NCI-H510A treated with DMSO at 0.1 percent for 48 hours (cell line): ENCODE measurements around the gene USH1C.

Experiments used
- DNase-seq: peaks from one replicate; lab custom pipeline; 2025; lab: John Stamatoyannopoulos, UW

The USH1C gene

DNA sequence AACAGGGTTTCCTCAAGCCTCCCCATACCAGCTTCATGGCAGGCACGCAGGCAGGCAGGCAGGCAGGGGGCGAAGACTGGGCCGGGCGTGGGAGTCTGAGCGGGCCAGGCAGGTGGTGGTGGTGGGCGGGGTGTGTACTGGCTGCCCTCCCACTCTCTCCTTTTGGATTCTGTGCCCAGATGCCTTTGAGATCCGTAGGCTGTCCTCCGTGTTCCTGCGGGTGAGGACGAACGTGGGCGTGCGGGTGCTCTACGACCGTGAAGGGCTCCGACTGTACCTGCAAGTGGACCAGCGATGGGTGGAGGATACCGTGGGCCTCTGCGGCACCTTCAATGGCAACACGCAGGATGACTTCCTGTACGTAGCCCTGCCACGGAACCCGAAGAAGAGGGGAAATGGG is 25.8 kb upstream of the USH1C start:
- no peak for DNase-seq

DNA sequence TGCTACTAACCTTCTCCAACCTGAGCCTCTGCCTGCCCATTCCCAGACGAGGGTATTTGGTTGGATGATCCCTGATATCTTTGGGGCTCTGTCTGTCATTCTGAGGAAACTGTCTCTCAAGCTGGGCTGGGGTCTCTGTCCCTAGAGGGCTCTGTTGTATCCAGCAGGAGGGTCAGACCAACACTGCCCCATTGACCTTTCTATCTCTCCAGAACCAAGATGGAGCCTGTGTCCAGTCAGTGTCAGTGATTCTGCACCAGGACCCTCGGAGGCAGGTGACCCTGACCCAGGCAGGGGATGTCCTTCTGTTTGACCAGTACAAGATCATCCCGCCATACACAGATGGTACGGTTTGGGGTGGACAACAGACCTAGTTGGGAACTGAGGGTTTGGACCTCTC is 24.7 kb upstream of the USH1C start:
- no peak for DNase-seq

DNA sequence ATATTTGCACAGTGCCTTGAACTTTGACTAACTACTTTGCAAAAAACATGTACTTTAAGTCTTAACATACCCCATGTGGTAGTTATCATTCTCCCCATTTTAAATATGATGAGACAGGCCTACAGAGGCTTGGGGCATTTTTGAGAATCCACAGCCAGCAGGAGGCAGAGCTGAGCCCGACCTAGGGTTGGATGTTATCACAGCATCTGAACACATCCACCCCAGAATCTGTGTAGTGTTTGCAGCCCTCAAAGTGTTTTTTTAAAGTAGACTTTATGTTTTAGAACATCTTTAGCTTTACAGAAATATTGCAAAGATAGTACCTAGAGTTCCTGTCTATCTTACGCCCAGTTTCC is 20.4 kb upstream of the USH1C start:
- DNase-seq: no peak

DNA sequence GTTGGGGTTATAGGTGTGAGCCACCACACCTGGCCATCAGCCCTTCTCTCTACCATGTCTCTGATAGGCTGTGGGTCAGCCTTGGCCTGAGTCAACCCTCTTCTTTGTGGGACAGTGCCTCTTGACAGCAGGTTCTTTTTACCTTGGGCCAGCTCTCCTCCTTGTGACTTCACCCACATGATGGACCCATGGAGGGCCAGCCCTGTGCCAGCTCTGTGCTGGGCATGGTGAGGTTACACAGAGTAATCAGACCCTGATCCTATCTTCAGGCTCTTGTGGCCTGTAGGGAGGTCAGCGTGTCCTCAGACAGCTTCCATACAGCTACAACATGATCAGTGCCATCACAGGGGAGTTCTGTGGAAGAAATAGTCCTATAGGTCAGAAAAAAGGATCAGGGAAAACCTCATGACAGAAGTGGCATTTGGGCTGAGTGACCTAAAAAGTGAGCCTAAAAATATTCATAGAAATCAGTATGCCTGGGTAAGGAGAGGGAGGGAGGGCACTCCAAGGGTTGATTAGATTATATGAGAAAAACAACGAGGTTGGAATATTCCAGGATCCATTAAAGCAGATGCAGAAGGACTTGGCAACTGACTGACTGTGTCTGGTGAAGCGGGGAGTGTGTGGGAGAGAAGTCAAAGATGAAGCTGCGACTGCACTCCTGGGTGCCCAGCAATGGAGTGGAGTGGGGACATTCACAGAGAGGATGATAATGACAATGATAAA is 19.9 kb upstream of the USH1C start:
- no peak for DNase-seq

DNA sequence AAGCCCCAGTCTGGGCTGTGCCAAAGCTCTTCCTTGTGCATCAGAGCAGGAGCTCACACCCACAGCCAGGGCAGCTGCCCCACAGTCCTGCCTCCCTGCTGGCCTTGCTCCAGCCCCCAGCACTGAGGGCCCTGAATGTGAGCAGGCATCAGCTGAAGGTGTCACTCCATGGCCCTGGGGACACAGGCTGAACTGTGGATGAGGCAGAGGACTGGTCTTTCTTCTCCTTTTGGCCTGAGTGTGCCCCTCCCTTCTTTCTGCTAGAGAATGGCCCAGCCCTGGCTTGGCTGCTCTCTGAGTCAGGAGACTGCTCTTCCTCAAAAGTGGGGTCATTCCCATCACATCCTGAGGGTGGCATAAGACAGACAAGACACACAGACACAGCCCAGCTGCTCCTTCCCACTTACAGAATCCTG is 19.0 kb upstream of the USH1C start:
- DNase-seq: no peak

DNA sequence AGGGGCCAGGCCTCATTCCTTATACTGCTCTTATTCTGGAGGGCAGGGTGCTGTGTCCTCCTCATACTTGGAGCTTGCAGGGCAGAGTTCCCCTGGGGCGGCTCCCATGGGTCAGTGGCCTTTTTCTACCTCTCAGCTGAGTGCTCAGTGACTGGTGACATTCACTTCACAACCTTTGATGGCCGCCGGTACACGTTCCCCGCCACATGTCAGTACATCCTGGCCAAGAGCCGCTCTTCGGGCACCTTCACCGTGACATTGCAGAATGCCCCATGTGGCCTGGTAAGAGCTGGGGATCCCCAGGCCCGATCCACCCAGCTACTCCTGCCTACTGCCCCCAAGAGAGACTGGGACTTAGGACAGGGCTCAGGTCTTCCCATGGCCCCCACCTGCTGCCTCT is 17.3 kb upstream of the USH1C start:
- DNase-seq: no peak

DNA sequence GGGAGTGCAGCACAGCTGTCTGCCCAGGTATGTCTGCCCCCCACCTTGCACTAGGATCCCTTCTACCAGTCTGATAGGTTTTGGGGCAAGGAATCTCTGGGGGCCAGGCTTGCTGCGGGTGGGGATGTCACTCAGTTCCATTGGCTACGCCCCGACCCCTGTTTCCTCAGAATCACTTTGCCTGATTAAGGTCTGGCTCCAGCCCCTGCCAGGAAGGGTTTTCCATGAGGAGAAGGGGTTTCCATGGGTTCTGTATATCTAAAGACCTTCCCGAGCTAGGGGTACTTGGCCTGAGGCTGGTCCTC is 16.8 kb upstream of the USH1C start:
- no peak for DNase-seq

DNA sequence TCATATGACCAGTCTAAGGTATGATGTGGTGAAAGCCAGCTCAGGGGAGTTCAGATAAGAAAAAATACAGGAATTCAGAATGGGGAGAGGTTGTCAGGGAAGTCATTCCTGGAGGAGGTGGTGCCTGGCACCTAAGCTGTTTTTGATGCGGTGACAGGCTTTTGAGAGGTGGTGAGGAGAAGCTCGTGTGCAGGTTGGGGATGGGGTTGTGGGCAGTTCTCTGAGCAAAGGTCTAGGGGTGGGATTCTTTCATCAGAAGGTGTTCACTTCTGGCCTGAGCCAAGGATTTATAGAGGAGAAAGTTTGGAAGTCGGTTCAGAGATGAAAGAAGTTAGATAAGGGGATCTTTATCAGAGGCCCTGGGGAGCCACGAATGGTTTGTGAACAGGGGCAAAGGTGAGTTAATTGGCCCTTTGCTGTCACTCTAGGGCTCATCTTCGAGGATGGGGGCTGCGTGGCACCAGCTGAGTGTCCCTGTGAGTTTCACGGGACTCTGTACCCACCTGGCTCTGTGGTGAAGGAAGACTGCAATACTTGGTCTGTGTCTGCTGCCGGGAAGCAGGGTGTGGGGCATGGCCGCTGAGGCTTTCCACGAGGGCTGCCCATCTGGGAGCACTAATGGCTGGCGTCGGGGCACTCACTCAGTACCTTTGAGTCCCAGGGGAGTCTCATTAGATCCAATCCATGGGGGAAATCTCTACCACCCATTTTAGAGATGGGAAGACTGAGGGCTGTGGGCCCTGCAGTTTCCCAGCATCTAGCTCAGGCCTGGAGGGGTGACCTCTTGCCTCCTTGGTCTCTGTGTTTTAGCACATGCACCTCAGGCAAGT is 16.3 kb upstream of the USH1C start:
- DNase-seq: no peak

DNA sequence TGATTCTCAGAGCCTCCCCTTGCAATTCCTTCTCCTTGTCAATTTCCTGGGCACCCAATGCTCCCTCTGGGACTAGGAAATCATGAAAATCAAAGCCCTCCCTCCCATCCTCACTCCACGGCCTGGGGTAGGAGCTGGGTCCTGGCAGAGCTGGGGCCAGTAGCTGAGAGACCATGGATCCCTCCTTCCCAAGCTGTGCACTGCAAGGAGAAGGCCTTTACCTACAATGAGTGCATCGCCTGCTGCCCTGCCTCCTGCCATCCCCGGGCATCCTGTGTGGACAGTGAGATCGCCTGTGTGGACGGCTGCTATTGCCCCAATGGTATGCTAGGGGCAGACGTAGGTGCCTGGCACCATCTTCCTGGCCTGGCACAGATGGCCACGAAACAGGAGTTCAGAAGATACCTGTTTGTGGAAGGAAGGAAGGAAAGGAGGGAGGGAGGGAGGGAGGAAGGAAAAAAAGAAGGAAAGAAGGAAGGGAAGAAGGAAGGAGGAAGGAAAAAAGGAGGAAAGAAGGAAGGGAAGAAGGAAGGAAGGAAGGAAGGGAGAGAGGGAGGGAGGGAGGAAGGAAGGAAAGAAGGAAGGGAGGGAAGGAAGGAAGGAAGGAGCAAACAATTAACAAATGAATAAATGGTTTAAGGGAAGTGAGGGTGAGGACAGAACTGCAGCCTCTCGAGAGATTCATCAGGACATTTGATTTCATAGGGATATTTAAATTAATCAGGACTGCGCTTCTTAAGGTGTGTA is 15.3 kb upstream of the USH1C start:
- DNase-seq: no peak

DNA sequence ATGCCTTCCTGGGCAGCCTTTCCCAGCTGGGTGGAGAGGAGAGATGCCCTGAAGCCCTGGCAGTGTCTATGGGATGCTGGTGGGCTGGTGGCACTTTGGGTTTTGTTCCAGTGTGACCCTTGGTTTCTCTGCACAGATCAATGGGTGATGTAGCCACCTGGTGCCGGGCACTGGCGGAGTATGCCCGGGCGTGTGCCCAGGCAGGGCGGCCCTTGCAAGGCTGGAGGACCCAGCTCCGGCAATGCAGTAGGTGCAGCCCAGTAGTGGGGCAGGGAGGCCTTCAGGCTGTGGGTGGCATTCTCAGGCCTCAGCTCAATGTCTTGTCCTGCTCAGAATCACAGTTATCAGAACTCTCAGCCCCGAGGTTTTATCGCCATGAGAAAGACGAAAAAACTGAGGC is 14.7 kb upstream of the USH1C start:
- DNase-seq: no peak

DNA sequence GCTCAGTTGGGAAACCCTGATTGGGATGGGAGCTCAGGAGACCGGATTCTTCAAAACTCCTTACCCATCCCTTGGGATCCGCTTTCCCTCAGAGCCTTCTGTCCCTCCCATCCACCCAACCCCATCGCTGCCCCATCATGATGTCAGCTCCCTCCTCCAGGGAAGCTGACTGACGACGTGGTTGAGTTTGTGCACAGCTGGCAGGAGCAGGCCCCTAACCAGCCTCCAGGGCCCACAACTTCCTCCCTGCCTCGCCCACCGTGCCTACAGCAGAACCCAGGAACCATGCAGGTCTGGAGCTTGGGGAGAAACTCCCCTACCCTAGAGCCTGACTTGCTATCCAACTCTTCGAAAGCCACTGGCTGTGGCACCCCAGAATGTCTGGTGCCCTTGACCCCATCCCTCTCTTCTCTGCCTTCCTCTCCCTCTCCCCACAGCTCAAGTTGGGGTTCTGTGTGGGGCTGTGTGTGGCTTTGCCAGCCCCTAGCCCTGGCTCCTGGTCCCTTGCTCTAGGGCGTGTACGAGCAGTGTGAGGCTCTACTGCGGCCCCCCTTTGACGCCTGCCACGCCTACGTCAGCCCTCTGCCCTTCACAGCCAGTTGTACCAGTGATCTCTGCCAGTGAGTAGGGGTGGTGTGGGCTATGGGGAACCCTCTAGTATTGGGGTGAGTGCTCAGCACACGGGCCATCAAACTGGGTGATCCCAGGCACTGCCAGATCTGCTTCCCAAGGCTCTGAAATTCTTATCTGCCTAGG is 14.0 kb upstream of the USH1C start:
- no peak for DNase-seq

DNA sequence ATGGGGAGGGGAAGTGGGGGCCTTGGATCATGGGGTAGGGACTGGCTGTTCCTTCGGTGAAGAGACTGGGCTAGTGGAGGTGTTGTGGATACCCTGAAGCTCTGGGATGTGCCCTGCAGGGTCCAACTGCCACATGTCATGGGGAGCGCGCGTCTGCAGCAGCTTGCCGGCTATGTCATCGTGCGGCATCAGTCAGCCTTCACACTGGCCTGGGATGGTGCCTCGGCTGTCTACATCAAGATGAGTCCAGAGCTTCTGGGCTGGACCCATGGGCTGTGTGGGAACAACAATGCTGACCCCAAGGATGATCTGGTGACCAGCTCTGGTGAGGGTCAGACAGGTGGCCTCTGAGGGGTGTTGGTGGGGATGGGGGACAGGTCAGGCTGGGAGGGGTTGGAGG is 12.8 kb upstream of the USH1C start:
- no peak for DNase-seq

DNA sequence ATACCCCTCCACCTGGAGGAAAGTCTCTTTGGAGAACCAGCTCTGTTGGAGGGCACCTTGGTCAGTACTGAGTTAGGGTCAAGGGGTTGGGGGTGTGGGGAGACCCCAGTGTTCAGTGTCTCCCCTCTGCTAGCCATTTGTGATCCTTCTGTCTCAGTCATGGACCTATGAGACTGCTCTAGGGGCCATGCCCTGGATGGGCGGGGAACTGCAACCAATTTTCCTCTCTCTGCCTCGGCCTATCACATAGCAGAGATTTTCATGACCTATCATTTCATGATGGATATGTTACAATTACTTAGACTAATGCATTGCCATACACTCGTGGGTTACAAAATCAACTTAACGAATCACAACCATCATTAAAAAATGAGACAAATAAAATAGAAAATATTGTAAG is 10.3 kb upstream of the USH1C start:
- no peak for DNase-seq

DNA sequence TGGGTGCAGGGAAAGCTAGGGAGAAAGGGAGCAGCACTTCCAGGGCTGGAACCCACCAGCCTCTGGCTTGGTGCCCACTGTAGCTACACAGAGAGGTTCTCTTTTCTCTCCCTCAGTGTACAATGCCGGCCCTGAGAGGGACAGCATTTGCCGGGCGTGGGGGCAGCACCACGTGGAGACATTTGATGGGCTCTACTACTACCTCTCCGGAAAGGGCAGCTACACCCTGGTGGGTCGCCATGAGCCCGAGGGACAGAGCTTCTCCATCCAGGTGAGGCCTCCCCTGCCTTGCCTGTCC is 9.0 kb upstream of the USH1C start:
- no peak for DNase-seq

DNA sequence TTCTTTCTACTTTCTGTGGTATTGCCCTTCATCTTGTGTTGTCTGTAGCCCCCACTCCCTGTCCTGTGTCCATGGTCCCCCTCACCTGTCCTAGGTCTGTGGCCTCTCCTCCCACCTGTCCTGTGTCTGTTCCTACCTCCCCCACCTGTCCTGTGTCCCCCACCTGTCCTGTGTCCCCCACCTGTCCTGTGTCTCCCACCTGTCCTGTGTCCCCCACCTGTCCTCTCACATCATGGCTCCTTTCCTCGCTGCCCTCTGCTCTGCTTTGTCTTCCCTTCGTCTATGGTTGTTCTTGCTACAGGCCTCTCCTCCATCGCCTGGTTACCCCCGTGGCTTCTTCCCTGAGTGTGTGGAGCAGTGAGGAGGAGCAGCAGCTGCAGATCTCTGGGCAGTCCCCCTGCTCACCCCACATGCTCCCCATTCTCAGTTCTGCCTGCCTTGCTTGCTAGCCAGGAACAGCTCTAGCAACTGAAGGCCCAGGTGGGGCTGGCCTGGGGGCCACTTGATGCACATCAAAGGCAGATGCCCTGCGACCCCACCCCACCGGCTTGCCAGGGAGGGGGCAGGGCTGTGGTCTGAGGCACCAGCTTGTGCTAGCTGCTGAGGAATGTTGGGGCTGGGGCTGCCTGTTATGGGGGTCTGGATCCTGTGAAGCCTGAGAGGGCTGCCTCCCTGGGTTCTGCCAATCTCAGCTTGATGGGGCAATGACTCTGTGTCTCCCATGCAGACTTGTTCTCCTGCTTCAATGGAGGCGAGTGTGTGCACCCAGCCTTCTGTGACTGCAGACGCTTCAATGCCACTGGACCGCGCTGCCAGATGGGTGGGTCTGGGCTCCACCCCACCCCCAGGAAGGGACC is 8.4 kb upstream of the USH1C start:
- DNase-seq: no peak

DNA sequence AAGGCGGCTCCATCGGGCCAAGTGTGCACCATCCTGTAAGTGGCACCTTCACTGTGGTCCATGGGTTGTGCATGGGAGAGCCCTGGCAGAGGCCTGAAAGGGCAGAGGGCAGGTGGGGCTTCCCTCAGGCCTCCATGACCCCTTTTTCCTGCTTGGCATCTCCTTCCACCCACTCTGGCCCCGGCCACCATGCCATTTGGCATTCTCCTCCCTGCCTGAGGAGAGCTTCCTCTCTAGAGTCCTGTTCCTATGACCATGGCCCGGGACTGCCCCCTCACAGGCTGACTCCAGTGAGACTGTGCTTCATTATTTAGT is 7.8 kb upstream of the USH1C start:
- DNase-seq: no peak

DNA sequence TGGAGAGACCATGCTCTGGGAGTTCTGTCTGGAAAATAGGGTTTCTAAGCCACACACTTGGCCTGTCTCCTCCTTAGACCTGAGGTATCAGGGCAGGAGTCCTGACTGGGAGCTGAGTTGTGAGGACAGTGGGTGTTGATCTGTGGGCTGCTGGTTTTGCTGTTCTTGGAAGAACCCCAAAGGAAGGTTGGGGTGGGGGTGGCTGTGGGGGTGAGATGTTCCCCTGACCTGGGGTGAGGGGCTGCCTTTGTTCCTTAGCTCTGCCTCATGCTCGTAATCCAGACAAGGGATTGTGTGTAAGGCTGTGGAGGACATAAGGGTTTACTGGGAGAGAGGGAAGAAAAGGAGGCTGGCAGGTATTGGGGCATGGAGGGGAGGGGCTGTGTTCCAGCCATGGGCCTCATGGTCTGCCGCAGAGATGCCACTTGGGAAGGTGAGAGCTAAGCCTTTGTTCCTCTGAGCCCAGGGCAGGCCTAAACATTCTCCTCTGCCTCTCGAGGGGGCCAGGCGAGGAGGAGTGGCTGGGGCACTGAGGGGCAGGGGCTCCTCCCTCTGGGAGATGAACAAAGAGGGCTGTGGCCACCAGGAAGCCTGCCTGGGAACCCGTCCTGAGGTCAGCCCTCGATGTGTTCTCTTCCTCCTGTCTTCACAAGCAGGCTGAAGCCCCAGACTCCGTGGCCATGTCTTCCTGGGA is 7.3 kb upstream of the USH1C start:
- DNase-seq: no peak

DNA sequence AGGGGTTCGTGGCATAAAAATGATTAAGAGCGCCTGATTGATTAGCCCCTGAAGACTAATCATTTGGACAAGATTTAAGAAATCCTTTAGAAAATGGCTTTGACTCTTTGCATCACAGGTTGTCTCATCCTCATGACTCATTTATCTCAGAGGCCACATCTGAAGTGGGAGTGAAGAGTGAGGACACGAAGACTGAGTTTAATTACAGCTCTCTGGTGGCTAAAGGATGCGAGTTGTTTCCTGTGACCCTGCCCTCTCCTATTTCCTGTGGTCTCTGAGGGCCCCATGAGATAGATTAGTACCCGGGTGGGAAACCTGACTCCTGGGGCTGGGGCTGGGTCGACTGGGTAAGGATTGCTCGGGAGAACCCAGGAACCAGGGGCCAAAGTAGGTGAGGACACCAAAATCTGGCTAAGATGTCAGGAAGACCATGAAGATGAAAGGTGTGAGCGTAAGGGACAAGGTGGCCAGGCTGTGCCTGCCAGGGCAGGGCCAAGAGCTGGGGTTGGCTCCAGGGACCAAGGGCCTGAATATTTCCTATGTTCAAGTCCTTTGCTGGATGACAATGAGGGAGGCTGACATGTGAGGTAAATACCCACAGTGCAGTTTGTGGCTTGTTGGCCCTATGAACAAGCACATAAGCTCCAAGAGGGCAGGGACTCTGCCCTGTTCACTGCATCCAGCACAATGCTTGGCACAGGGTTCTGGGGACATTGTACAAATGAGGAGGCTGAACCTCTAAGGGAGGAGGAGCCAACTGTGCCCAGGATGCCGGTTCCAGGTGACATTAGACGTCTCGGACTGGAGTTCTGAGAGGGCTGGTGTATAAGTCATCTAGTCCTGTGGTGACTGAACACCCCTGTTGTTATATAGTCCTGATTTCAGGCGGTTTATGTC is 6.5 kb upstream of the USH1C start:
- no peak for DNase-seq

DNA sequence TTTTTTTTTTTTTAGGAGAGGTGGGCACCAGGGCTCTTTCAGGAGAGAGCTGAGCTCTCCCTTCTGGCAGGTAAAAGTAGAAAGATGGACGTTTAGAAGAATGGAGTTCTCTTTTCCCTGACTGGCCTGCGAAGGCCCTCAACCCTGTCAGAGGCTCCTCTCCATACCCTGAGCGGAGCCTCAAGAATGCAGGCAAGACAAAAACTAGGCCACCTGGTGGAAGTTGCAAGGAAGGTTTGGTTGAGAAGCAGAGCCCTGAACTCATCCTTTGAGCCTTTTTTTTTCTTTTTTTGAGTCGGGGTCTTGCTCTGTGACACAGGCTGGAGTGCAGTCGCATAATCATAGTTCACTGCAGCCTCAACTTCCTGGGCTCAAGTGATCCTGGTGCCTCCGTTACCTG is 4.2 kb upstream of the USH1C start:
- no peak for DNase-seq

DNA sequence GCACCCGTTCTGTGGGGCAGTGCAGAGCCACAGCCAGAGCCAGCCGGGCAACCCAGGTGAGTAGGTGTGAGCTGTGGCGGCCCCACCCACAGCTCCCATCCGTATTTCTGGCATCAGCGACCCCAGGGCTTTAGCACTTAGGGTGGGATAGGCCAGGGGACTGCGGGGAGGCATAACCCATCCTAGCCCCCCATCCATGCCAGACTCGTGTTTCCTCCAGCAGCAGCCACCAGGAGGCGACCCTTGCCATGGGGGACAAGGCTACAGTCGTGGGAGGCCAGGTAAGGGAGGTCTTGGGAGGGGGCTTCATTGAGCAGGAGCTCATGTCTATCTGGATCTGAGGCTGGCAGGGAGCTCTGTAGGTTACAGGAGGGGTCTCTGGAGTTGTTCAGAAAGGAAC is 3.7 kb upstream of the USH1C start:
- no peak for DNase-seq
